Skeletal muscle tissue (tissue), 4 donors: ENCODE data around the gene RRP1. TPM values are rescaled to one million over a fixed set of nuclear protein-coding genes. Genes with fewer than 3 reads are reported as not detected.
"Not testable (repeated sequence)": the region's sequence is repeated elsewhere in the genome, so short reads cannot be mapped to it uniquely, and the experiment has no call there.

Source experiments
- H3K27ac ChIP-seq: one replicate; pipeline ENCODE4 v1.7.0; 2013; ENCODE audit warnings: mild to moderate bottlenecking, low read depth, low read length, inconsistent platforms
- H3K27me3 ChIP-seq, 3 donors: one replicate each; pipeline ENCODE4 v1.7.0; 2013; ENCODE audit warnings: low read length in 3 of 3; ENCODE audit not compliant: control insufficient read depth in 3 of 3, insufficient read depth in 3 of 3
- H3K36me3 ChIP-seq, 3 donors: one replicate each; pipeline ENCODE4 v1.7.0; 2013; ENCODE audit warnings: low read length in 3 of 3; ENCODE audit not compliant: control insufficient read depth in 3 of 3, insufficient read depth in 3 of 3
- H3K4me1 ChIP-seq, 3 donors: one replicate each; pipeline ENCODE4 v1.7.0; 2013; ENCODE audit warnings: low read length in 3 of 3, mild to moderate bottlenecking in 3 of 3; ENCODE audit not compliant: control insufficient read depth in 3 of 3, insufficient read depth in 3 of 3
- H3K4me3 ChIP-seq, 3 donors: one replicate each; pipeline ENCODE4 v1.7.0; 2013; ENCODE audit warnings: low read length in 3 of 3
- H3K9ac ChIP-seq, 3 donors: one replicate each; pipeline ENCODE4 v1.7.0; 2013; ENCODE audit warnings: low read length in 3 of 3, mild to moderate bottlenecking in 3 of 3, moderate library complexity in 2 of 3, low read depth in 1 of 3
- H3K9me3 ChIP-seq, 3 donors: one replicate each; pipeline ENCODE4 v1.7.0; 2013; ENCODE audit warnings: low read length in 3 of 3; ENCODE audit not compliant: control insufficient read depth in 3 of 3
- total RNA-seq: library from RNA; depleted of rRNA; stranded (reverse); fragments of >200 nt; gene quantifications from one replicate; pipeline ENCODE4 v1.2.3, GENCODE V29; 2014
- donor health status: Osteomylitis.

RRP1 gene
- total RNA-seq, 1 donor from 2014 or later = 10.4 TPM

DNA sequence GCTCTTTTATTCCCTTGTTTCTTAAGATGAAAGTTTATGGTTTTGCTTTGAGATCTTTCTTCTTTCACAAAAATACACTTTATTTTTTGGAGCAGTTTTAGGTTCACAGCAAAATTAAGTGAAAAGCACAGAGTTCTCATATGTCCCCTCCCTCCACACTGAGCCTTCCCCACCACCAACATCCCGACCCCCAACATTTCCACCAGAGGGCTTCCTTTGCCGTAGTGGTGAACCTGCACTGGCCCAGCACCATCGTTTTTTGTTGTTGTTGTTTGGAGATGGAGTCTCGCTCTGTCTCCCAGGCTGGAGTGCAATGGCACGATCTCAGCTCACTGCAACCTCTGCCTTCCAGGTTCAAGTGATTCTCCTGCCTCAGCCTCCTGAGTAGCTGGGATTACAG is 55.5 kb downstream of the RRP1 start:
- not testable (repeated sequence) for H3K9ac ChIP-seq, H3K36me3 ChIP-seq, H3K9me3 ChIP-seq, H3K27me3 ChIP-seq, H3K27ac ChIP-seq, H3K4me3 ChIP-seq, H3K4me1 ChIP-seq

DNA sequence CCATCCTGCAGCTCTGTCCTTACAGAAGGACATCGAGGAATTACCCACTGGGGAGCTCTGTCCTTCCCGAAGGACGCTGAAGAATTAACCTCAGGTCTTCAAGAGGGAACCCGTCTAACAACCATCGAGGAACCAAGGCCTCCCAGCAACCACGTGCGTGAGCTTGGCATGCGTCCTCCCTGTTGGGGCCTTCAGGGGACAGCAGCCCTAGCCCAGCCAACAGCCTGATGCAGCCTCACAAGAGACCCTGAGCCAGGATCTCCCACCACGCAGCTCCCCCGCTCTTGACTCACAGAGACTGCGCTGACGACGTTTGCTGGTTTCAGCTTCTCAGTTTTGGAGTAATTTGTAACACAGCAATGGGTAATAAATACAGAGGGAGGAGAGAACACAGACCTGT is 56.0 kb downstream of the RRP1 start:
- Histone ChIP-seq H3K36me3 (no peaks in the 10 kb centered on the region), H3K27me3 (no peaks in the 10 kb centered on the region), H3K4me3 (no peak overlapping the region), H3K9me3 (no peaks in the 10 kb centered on the region), H3K9ac (no peak overlapping the region), H3K27ac (no peak overlapping the region), H3K4me1 (no peaks in the 10 kb centered on the region)

DNA sequence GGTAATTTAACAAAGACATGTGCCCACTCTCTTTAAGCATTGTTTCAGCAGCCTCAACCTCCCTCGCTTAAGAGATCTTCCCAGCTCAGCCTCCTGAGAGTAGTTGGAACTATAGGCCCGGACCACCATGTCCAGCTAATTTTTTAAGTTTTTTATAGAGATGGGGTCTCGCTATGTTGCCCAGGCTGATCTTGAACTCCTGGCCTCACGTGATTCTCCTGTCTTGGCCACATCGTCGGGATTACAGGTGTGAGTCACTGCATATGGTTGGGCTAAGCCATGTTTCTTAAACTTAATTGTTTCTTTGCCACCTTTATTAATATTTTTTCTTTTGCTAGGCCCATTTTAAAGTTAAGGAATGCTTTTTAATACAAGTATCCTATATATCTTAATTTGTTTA is 57.1 kb downstream of the RRP1 start:
- Histone ChIP-seq H3K27ac (no peak overlapping the region), H3K4me3 (no peak overlapping the region), H3K9ac (no peak overlapping the region), H3K4me1 (no peaks in the 10 kb centered on the region), H3K27me3 (no peaks in the 10 kb centered on the region), H3K36me3 (no peaks in the 10 kb centered on the region), H3K9me3 (no peaks in the 10 kb centered on the region)

DNA sequence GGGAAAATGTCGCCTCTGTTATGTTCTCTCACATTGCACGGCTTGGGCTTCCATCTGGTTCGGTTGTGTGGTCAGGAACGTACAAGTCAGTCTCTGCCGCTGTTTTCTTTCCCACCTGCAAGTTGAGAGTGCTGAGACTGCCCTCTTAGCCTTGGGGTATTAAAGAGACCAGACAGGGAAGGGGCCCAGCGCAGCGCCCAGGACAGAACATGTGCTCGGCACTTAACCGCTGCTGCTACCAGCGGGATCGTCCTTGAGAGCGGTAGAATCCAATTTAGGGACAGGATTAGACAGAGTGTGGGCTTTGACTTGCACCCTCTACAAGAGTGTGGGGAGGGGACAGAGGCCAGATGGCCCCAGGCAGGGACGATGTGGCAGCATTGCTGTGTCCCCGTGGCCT is 57.9 kb downstream of the RRP1 start:
- Histone ChIP-seq H3K27ac (no peak overlapping the region), H3K36me3 (no peaks in the 10 kb centered on the region), H3K4me3 (no peak overlapping the region), H3K9me3 (no peaks in the 10 kb centered on the region), H3K27me3 (no peaks in the 10 kb centered on the region), H3K9ac (no peak overlapping the region), H3K4me1 (no peaks in the 10 kb centered on the region)

DNA sequence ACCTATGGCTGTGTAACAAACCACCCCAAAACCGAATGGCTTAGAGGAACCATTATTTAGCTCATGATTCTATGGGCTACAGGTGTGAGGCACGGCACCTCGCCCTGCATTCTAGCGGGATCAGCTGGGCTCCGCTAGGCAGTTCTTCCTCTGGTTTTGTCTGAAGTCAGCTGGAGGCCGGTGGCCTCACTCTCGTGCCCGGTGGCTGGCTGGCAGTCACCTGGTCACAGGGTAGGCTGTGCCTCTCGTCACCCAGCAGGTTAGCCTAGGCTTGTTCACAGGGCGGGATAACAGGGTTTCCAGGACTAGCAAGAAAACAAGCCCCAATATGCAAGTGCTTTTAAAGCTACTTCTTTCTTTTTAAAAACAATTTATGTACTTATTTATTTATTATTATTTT is 59.4 kb downstream of the RRP1 start:
- no peaks in the 10 kb centered on the region for H3K4me1 ChIP-seq
- H3K4me3 ChIP-seq = no peak overlapping the region
- no peak overlapping the region for H3K27ac ChIP-seq
- H3K9ac ChIP-seq = no peak overlapping the region
- H3K9me3 ChIP-seq = no peaks in the 10 kb centered on the region
- no peaks in the 10 kb centered on the region for H3K36me3 ChIP-seq
- peaks cover 0 to 5% (median 0%) of the 10 kb centered on the region in 3 donors for H3K27me3 ChIP-seq

DNA sequence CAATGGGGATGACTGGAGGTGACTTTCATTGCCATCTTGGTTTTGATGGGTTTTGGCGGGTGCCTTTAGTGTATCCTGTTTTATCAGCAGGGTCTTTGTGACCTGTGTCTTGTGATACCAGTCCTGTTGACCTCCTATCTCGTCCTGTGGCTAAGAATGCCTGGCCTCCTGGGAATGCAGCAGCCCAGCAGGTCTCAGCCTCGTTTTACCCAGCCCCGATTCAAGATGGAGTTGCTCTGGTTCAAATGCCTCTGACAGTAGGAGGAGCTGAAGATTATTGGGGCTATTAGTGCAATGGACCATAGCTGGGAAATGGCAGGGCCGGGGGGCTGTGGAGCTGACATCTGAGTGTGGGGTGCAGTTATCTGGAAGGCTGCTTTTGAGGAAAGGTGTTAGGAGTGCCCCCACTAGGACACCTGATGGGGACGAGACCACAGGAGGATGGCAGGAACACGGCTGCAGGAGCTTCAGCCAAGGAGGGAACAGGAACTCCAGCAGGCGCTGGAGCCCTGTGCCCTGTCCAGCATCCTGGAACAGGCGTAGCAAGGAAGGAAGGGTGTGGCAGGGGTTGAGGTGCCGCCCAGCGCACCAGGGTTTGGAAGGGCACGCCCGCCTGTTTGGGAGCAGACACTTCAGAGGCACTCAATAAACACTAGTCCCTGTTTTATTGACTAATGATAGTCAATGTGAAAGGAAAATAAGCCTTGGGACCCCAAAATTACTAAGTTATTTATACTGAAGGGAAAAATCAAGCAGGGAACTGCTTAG is 60.3 kb downstream of the RRP1 start:
- Histone ChIP-seq H3K4me3 (no peak overlapping the region), H3K9me3 (no peaks in the 10 kb centered on the region), H3K4me1 (no peaks in the 10 kb centered on the region), H3K27me3 (peaks cover 0 to 7% (median 5%) of the 10 kb centered on the region in 3 donors), H3K27ac (no peak overlapping the region), H3K36me3 (no peaks in the 10 kb centered on the region), H3K9ac (no peak overlapping the region)

DNA sequence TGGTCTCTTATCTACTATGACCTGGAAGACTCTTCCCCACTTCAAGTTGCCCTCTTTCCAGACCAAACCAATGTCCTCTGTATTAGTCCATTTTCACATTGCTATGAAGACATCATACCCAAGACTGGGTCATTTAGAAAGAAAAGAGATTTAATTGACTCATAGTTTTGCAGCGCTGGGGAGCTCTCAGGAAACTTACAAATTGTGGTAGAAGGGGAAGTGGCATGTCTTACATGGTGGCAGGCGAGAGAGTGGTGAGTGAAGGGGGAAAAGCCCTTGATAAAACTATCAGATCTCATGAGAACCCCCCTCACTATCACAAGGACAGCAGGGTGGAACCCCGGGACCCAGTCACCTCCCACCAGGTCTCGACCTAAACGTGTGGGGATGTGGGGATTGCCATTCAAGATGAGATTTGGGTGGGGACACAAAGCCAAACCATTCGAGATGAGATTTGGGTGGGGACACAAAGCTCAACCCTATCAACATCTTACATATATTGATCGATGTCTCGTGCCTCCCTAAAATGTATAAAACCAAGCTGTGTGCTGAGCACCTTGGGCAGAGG is 61.4 kb downstream of the RRP1 start:
- Histone ChIP-seq H3K27me3 (peaks cover 0 to 7% (median 5%) of the 10 kb centered on the region in 3 donors), H3K4me3 (no peak overlapping the region), H3K9me3 (no peaks in the 10 kb centered on the region), H3K36me3 (no peaks in the 10 kb centered on the region), H3K4me1 (no peaks in the 10 kb centered on the region), H3K27ac (no peak overlapping the region), H3K9ac (no peak overlapping the region)

DNA sequence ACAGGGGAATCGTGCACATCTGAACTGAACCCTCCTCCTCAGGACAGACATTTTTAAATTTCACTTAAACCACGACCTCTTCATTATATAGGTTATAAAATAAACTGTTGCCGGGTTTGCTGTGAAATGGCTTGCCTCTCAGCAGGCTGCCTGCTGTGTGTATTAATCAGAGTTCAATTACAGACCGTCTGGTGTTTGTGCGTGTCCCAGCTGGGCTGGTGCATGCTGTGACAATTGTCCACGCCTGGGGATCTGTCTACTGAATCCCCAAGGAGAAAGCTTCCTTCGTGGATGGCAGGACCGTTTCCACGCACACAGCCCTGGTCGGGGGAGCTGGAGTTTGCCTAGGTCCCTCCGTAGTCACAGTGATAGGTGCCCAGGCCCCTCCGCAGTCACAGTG is 62.2 kb downstream of the RRP1 start:
- Histone ChIP-seq H3K36me3 (no peaks in the 10 kb centered on the region), H3K4me3 (no peak overlapping the region), H3K27ac (no peak overlapping the region), H3K9ac (no peak overlapping the region), H3K27me3 (peaks cover 0 to 7% (median 5%) of the 10 kb centered on the region in 3 donors), H3K9me3 (no peaks in the 10 kb centered on the region), H3K4me1 (no peaks in the 10 kb centered on the region)

DNA sequence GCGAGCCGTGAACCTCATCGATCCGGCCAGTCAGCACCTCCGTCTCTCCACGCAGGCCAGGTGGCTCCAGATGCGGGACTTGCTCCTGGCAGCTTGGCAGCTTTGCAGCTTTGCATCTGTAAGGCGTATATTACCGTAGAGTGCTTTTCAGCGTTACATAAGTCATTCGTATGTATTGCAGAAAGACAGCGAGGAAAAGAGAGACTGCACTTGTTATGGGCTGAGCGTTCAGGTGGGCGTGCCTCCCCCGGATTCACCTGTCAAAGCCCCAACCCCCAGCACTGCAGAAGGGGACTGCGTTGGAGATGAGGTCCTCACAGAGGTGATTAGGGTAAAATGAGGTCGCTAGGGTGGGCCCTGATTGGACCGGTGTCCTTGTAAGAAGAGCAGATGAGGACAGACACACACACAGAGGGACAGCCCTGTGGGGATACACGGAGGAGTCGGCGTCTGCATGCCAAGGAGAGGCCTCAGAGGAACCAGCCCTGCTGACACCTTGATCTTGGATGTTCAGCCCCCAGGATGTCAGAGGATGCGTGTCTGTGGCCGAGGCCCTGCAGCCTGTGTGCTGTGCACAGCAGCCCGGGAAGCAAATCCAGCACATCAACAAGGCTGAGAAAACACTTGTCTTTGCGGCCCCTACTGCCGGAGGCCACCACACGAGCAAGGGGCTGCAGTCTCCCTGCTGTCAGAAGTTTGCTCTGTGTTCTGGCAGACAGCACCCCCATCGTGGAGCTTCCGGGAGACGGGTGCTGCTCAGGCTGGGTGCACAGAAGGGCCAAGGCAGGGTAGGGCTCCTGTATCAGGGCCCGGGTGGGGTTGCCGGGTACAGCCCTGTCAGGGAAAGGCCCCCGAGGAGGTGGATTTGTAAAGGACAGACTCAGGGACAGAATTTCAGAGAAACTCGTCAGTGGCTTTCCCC is 64.7 kb downstream of the RRP1 start:
- Histone ChIP-seq H3K9ac (no peak overlapping the region), H3K9me3 (no peaks in the 10 kb centered on the region), H3K27ac (no peak overlapping the region), H3K36me3 (no peaks in the 10 kb centered on the region), H3K4me1 (no peaks in the 10 kb centered on the region), H3K27me3 (peaks cover 0 to 7% (median 5%) of the 10 kb centered on the region in 3 donors), H3K4me3 (no peak overlapping the region)
